ENCODE measurements around the gene AKNA.

AKNA gene

GRCh38 chr9:114372921-114373448 is 14.8 kb downstream of the AKNA start:
- no peak for DNase-seq

DNA sequence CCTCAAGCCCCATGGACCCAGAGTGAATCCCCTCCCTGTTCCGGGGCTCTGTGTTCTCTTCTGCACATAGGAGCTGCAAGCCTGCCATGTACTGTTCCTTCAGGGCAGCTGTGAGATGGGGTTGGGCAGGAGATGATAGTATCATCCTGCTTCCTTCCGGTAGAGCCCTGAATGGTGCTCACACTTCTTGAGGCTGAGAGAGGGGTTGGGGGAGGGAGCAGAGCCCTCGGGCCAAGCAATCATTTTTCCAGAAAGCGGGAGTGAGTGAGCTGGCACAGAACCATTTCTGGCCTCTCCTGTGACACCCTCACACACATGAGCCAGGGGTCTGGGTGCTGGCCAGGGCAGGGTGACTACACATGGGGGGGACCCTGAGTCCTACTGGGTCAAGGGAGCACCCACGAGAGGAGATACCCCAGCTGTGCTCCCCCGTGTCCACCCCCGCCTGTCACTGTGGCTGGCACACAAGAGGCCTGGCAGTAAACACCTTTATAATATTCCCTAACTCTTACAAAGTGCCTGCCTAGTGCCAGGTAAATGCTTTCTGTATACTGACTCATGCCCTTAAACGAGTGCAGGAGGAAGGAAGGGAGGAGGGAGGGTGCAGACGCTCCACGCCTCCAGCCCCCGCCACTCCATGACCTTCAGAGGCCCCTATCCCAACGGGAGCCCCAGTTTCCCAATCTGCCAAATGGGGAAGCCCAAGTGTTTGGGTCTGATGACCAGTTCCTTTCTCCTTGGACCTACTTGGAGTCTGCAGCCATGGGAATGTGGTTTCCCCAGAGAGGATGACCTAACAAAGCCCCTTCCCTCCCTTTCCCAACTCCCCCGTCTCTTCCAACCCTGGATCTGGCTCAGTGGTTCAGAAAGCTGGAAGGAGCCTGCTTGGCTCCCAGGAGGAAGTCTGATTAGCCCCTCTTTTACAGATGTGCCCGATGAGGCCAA is 15.5 kb downstream of the AKNA start:
- DNase-seq, result no peak

- DNase-seq, result no peak
These were observed 16.3 kb downstream of the AKNA start for GRCh38 chr9:114371343-114371944.

DNA sequence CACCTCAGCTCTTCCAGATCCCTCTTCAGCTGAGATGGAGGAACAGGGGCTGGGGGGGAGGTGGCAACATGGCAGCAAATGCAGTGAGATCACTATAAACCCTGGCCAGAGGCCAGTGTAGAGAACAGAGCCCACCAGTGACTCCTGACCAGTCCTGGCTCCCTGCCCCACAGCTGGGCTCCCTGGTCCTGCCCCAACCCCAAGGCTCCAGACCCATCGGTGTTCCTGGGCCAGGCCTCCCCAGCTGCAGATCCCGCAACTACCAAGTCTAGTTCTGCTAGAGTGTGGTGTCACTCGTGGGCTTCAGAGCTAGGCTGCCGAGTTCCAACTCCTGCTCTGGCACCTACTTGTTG is 16.8 kb downstream of the AKNA start:
- no peak for DNase-seq

GRCh38 chr9:114370251-114370967 is 17.4 kb downstream of the AKNA start:
- no peak for DNase-seq

DNA sequence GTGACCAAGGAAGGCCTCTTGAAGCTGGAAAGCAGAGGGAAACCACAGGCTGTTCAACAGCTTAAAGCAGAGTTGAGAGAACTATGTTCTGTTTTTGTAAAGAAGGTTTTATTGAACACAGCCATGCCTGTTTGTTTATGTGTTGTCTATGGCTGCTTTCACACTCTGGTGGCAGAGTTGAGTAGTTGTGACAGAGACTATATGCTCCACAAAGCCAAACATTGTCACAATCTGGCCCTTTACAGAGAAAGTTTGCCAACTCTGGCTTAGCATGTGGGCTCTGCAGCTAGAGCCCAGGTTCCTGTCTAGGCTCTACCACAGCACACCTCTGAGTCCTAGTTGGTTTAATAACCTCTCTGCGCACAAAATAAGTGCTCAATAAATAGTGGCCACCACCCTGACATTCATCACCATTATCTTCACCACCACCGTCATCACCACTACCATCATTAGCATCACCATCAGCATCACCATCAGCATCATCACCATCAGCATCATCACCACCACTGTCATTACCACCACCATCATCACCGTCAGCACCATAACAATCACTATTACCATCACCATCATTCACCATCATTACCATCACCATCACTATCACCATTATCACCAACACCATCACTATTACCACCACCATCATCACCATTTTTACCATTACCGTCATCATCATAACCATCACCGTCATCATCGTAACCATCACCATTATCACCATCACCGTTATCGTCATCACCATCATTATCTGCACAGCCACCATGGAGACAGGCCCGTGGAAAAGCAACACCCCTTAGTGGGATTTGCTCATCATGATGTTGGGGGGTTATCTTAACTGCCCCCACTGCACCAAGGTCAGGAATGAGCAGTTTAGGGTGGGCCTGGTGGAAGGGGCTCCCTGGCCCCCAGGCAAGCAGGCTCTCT is 18.3 kb downstream of the AKNA start:
- no peak for DNase-seq

GRCh38 chr9:114367772-114368569 is 19.8 kb downstream of the AKNA start:
- no peak for DNase-seq

DNA sequence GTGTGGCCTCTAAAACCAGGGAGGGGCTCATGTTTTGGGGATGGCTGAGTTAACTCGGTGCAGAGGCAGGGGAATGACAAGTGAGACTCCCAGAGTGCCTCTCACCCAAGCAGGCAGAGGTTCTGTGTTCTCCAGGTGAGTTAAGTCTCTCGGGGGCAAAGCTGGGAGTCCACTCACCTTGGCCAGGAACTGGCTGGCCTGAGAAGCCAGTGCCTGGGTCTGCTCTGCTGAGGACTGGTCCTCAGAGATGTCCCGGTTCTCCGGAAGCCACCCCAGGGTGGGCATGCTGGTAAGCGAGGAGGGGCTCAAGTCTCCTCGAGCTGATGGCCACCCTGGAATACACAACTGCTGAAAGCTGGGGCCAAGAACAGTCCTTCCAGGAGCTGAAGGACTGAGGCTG is 20.4 kb downstream of the AKNA start:
- DNase-seq, result no peak

DNA sequence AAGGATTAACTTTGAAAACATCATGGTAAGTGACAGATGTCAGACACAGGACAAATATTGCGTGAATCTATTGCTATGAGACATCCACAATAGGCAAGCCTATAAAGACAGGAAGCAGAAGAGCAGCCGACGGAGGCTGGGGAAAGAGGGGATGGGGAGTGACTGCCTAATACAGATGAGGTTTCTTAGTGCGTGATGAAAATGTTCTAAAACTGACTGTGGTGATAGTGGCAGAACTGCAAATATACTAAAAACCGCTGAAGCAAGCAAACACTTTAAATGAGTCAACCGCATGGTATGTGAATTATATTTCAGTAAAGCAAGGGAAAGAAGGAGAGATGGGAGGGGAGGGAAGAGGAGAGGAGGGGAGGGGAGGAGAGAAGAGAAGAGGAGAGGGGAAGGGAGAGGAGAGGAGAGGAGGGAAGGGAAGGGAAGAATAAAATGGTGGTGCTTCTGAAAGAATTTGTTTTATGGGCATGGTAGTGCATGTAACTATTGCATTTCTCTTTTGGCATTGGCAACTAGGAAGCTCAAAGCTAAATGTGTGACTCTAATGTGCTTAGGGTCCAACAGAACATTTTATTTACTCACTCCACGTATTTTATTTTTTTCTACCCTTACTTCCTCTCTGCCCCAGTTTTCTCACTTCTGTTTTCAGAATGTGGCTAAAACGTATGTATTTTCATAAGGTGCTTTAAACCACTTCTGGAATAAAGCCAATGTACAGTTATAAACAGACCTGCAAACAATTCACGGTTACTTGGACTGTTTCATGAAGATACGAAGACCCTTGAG is 21.3 kb downstream of the AKNA start:
- no peak for DNase-seq

GRCh38 chr9:114365194-114365593 is 22.6 kb downstream of the AKNA start:
- DNase-seq, result no peak

DNA sequence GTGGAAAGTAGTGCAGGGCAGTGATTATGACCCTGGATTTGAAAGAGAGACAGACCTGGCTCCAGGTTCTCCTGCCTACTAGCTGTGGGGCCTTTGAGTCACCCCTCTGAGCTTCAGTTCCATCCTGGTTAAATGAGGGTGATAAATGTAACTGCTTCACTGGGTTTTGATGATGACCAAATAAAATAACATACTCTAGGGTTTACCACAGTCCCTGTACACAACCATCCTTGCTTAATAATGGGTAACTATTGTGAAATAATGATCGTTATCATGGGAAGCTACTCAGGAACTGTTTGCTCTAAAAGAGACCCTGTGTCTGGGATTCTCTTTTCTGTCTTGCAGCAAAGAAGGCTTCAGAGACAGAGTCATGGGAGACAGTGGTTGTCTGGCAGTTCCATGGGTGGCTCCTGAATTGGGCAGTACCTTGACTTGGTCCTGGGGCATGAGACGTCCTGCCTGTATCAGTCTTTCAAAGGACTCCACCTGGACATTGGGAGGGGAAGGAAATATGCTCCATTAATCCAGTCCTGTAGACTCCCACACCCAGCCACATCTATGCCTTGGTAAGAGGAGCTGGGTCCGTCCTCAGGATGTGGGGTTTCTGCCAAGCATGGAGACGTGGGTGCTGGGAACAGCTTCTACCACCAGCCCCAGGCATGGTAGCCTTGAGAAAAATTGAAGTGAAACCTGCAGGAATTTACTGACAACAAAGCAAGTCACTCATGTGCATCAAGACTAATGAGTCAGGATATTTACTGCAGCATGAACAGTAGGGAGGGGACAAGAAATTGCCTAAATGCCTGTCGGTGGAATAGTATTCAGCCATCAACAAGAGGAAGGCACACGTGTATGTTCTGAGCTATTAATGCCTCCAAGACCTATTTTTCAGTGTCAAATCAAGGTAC is 23.4 kb downstream of the AKNA start:
- DNase-seq, result no peak

GRCh38 chr9:114363424-114363823 is 24.4 kb downstream of the AKNA start:
- DNase-seq, result no peak

DNA sequence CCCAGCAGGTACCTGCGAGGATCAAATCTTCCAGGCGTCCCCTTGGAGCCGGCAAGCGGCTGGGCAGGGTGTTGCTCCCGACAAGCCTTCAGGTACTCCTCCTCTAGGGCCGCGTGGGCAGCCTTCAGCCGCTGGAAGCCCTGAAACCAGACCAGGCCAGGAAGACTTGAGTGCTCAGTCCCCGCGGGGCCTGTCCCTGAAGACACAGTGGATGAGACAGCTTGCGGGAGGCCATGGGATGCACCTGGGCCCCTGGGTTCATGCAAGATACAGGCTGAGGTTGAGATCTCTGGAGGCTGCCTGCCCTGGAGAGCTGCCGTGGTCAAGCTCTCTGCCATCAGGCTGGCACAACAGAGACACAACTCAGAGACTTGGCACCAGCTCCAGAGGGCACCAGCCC is 25.4 kb downstream of the AKNA start:
- DNase-seq, result no peak

- no peak for DNase-seq
These were observed 26.2 kb downstream of the AKNA start for GRCh38 chr9:114361542-114361941.

- DNase-seq, result no peak
These were observed 28.0 kb downstream of the AKNA start for GRCh38 chr9:114359801-114360200.

DNA sequence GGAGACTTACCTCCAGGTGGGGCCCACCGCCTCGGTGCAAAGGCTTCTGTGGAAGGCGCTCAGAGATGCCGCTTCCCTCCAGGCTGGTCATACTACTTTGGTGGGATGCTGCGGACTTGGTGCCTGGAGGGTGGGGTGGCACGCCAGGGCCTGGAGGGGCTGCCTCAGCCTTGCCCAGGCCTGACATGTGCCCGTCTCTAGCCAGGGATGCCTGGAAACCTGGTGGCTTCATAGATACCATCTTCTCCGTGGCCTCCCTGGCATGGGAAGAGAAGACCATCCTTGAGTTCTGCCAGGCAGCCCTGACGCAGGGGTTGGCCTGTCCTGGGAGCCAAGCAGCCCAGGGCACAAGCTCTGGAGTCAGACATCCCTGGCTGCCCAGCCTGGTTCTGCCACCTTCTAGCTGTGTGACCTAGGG is 29.9 kb downstream of the AKNA start:
- DNase-seq, result no peak

GRCh38 chr9:114357360-114357759 is 30.4 kb downstream of the AKNA start:
- no peak for DNase-seq

- no peak for DNase-seq
These were observed 31.0 kb downstream of the AKNA start for GRCh38 chr9:114356792-114357191.

DNA sequence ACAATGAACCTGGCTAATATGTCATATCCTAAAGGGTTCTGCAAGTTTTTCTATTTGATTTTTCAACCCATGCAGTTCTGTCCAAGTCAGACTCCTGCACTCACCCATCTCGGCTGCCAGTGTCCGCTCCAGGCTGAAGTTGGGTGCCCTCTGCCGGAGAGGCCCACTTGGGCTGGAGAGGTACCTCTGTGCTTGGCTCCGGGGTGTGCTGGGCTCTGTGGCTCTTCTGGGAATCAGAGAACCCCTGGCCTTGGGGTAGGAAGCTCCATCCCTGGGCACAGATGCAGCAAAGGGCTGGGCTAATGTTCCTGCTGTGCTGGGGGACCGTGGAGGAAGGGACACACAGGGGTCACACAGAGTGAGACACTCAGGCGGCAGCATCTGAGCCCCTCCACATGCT is 32.0 kb downstream of the AKNA start:
- no peak for DNase-seq

DNA sequence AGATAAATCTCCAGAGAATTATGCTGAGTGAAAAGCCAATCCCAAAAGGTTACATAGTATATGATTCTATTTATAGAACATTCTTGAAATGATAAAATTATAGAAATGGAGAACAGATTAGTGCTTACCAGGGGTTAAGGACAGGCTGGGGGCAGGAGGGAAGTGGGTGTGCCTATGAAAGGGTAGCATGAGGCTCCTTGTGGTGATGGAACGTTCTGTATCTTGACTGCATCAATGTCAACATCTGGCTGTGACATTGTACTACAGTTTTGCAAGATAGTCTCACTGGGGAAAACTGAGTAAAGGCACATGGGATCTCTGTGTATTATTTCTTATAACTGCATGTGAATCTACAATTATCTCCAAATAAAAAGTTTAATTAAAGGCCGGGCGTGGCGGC is 35.9 kb downstream of the AKNA start:
- DNase-seq, result no peak

Data from NCI-H1694 (cell line).